DMS153 treated with DMSO at 0.1 percent for 48 hours (cell line): ENCODE results near the gene TRIAP1.
A peak's percentile ranks its signal among the peaks of the same experiment; 100 is the strongest.
"Not testable (repeated sequence)": the region's sequence is repeated elsewhere in the genome, so short reads cannot be mapped to it uniquely, and the experiment has no call there.

ENCODE experiments used
- DNase-seq: peaks from one replicate; lab custom pipeline; 2025; ENCODE audit not compliant: unreplicated experiment; lab: John Stamatoyannopoulos, UW

TRIAP1 gene

GRCh38 chr12:120468821-120469449 lies 22.8 kb upstream of the TRIAP1 start:
- no peak for DNase-seq

DNA sequence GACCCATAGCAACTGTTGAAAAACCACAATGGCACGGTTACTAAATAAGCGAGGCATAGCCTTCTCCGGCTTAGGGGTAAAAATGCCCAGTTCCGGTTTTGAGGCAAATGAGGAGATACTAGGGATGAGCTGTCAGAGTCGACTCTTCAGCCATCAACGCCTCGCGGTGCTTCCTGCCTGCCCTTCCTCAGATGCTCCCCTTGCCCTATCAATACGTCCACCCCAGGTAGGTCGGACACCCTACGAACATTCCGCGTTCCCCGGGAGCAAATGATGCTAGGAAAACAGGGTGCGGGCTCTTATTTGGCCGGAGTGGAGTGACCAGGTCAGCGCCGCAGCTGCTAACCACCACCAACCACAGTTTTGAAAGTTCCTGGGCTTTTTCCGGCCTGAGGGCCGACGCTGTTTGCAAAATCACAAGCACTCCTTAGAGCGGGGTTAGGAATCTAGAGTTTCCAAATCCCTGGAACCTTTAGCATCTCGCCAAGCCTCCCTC lies 22.2 kb upstream of the TRIAP1 start:
- no peak for DNase-seq

- no peak for DNase-seq
These were observed 21.3 kb upstream of the TRIAP1 start for GRCh38 chr12:120467439-120467838.

- peak; percentile 38 for DNase-seq
These were observed 20.6 kb upstream of the TRIAP1 start for GRCh38 chr12:120466560-120467315.

GRCh38 chr12:120465756-120466155 lies 19.6 kb upstream of the TRIAP1 start:
- DNase-seq: no peak

GRCh38 chr12:120463712-120464111 lies 17.5 kb upstream of the TRIAP1 start:
- DNase-seq: no peak

DNA sequence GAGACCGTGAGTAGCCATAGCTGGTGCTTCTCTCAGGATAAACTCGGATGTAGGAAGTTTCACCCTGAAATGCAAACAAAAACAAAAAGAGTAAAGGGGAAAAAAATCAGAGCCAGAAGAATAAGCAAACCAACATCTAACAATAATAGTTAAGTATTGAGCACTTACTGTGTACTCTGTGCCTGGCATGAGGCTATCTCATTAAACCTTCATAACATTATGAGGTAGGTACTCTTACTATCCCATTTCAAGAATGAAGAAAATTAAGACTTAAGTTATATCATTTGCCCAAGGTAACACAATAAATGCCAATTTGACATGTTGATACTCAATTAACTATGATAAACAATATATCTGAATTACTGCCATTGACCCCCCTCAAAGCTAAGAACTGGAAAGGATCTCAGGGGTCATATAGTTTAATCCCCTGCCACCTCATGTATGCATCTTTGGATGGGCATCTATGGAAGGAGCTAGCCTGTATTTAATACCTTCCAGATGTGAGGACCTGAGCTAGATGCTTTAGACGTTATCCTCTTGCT lies 16.0 kb upstream of the TRIAP1 start:
- no peak for DNase-seq

- no peak for DNase-seq
These were observed 14.0 kb upstream of the TRIAP1 start for GRCh38 chr12:120460157-120460556.

DNA sequence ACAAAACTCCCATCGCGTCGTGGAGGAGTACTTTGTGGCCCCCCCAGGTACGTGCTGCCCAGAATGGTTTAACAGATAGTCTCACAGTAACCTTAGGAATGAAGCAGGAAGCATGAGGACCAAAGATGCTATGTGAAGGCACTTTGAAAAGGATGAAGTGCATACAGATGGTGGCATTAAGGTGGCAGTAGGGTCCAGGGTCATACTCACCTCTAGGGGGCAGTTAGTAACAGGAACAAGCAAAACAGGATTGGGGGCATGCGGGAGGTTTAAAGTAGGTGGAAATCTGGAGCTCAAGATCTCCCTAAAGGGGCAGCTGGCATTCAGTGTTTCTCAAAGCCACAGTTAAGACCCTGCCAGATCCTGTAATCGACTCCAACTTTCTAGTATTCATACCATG lies 10.9 kb upstream of the TRIAP1 start:
- DNase-seq: no peak

- no peak for DNase-seq
These were observed 9.1 kb upstream of the TRIAP1 start for GRCh38 chr12:120455302-120455701.

- DNase-seq: no peak
These were observed 7.8 kb upstream of the TRIAP1 start for GRCh38 chr12:120453977-120454376.

DNA sequence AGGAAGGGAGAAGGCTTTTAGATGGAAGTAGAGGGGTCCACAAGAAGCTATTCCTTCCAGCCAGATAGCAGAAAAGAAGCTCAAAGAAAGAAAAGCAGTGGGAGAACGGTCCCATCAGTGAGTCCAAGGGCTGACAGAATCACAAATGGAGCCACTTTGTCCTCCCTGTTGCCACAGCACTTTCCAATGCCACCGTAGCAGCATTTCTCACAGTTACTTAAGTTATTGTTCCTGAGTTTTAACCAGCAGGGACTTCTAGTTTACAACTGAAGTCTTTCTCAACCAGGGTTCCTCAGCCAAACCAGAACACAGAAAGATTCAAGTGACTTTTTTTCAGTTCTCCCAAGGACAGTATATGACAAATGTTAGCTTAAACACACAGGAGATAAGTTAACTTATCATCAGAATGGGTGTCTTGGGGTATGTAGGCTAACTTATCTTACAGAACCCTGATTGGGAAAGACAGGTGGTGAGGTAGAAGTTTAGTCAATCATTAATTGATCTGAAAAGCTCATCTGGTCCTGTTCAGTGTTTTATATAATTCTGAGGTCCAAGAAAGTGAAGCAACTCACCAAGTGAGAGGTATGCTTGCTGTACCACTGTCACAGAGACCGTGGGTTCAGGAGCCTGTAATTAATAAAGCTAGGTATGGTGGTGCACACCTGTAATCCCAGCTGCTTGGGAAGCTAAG lies 7.0 kb upstream of the TRIAP1 start:
- DNase-seq: no peak

- DNase-seq: not testable (repeated sequence)
These were observed 6.3 kb upstream of the TRIAP1 start for GRCh38 chr12:120452524-120452923.

GRCh38 chr12:120447992-120448391 lies 1.8 kb upstream of the TRIAP1 start:
- DNase-seq: no peak

- not testable (repeated sequence) for DNase-seq
These were observed 627 bp upstream of the TRIAP1 start for GRCh38 chr12:120446844-120447178.

- no peak for DNase-seq
These were observed 1.5 kb downstream of the TRIAP1 start for GRCh38 chr12:120444676-120445075.

DNA sequence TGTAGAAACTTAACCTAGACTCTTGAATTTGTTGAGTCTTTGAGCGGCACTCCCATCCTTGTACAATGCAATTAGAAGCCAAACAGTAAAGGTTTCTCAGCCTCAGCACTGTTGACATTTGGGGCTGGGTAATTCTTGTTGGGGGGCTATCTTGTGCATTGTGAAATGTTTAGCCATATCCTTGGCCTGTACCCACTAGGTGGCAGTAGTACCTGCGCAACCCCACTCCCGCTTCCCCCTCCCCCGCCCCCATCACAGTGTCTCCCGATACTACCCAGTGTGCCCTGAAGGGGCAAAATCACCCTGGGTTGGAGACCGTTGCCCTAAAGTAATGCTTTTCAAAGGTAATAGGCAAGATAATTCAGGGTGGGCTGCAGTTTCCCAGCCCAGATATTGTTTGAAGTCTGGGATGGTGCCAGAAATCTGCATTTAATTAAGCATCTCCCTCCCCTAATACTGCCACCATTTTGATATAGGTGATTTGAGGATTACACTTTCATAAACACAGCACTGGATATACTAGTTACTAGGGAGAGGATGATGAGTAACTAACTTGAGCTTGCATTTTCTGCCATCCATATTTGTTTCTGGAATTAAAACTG lies 6.4 kb downstream of the TRIAP1 start:
- DNase-seq: peak; percentile 7

DNA sequence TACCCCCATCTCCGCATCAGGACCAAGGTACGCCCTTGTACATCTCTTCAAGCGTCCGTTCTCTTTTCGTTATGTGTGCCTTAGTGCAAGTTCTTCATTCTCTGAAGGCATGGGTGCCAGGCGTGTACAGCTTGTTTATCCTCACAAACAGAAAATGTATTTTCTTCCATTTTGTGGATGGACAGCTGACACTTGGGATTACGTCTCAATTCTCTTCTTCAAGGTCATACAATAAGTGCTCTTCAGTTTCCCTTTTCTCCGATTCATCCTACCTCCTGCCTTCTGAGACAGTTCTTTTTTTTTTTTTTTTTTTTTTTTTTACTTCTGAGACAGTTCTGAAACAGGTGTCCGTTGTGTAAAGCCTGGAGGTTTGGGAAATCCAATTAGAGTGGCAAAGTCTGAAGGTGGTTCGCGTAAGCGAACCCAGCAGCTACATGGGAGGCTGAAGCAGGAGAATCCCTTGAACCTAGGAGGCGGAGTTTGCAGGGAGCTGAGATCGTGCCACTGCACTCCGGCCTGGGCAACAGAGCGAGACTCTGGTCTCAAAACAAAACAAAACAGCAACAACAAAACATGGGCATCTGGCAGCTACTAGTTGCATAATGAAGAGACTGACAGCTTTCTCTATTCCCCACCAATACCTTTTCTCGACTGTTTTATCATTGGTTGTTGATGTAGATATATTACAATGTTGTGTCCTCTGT lies 7.5 kb downstream of the TRIAP1 start:
- no peak for DNase-seq

DNA sequence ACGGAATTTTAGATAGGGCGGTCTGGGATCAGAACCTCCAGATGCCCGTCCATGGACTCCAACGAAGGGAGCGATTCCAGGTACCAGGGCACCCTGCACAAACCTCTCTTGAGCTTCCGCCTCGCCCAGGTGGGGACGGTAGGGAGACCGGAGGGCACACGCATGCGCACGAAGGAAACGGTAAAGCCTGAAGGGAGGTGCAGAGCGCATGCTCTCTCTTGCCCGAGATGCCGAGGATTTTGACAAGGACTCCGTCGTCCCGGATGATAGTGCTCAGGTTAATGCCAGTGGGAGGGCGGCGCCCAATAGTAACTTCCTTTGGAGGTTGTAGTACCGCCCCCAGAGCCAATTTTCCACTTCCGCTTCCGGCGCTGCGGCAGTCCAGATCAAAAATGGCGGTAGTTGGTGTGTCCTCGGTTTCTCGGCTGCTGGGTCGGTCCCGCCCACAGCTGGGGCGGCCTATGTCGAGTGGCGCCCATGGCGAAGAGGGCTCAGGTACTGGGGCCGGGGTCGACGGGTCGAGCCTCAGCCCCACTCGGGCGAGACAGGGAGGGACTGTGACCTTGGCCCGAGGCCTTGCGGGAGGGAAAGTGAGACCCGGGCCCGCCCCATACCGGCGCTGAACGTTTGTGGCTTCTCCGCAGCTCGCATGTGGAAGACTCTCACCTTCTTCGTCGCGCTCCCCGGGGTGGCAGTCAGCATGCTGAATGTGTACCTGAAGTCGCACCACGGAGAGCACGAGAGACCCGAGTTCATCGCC lies 8.3 kb downstream of the TRIAP1 start, which contains the start of gene COX6A1:
TSS of gene COX6A1 (plus strand) at position 379 of the 760 bp plus-strand sequence. CDS start at position 393, 14 bp downstream.
- DNase-seq: peak; percentile 99
